Psoas muscle (tissue), 8 donors: ENCODE measurements around the gene MLLT3. TPM values are rescaled to one million over a fixed set of nuclear protein-coding genes. Genes with fewer than 3 reads are reported as not detected.

Experiments used
- ATAC-seq, 4 donors: fragments of 200-7000 bp; cut with Tn5 transposase; one replicate each; pipeline ENCODE4 v1.9.1; 2020; ENCODE audit warnings: moderate library complexity in 3 of 4, mild to moderate bottlenecking in 2 of 4
- DNase-seq, 2 donors: peaks; one replicate each; pipeline ENCODE4 v3.0.0-alpha.2; 2020
- H3K27ac ChIP-seq: fragments of 200-600 bp; one replicate; pipeline ENCODE4 v1.8.0; 2022
- H3K27me3 ChIP-seq, 3 donors: fragments of 200-600 bp in 1 of 3; one replicate each; pipeline versions ENCODE4 v1.6.1 to v1.8.0; 2013 to 2022; ENCODE audit warnings: low read length in 2 of 3, mild to moderate bottlenecking in 2 of 3, moderate library complexity in 1 of 3; ENCODE audit not compliant: insufficient read depth in 3 of 3
- H3K36me3 ChIP-seq, 2 donors: fragments of 200-600 bp in 1 of 2; one replicate each; pipeline versions ENCODE4 v1.6.1 to v1.8.0; 2013 to 2022; ENCODE audit warnings: low read depth in 1 of 2, mild to moderate bottlenecking in 1 of 2, moderate library complexity in 1 of 2; ENCODE audit not compliant: insufficient read depth in 1 of 2
- H3K4me1 ChIP-seq: fragments of 200-600 bp; one replicate; pipeline ENCODE4 v1.8.0; 2022
- H3K4me3 ChIP-seq: fragments of 200-600 bp; one replicate; pipeline ENCODE4 v1.8.0; 2022; ENCODE audit warnings: mild to moderate bottlenecking
- H3K9me3 ChIP-seq: fragments of 200-600 bp; one replicate; pipeline ENCODE4 v1.8.0; 2022
- WGBS, 3 donors: extraction: QIAGEN DNeasy Blood & Tissue Kit; methylation state at CpG; one replicate each; pipeline versions ENCODE4 v1.1.6 to v1.1.7; 2013; 5-methylcytosine and 5-hydroxymethylcytosine counted together
- intact Hi-C, 2 donors: fragments of 100-400 bp; cut with DNase I; formaldehyde crosslinking; loops; one replicate each; pipeline versions ENCODE4 v1.11.0 to v1.14.2; 2022
- polyA plus RNA-seq, 3 donors: library from polyadenylated mRNA; stranded (reverse); fragments of 200-250 nt; gene quantifications; one replicate each; pipeline ENCODE4 v1.2.3, GENCODE V29; 2013
- total RNA-seq, 4 donors: library from RNA; stranded (reverse); fragmentation: NEBNext Ultra II Directional in 2 of 4; extraction: Animal tissue kit (Norgen Biotek cat#: 25700) in 2 of 4; gene quantifications; one replicate each; pipeline versions ENCODE4 v1.2.1 to v1.2.4, GENCODE V29; 2021 to 2023
- TF ChIP-seq, protein P1 (sequence below): fragments of 200-600 bp; IDR thresholded peaks from one replicate; pipeline ENCODE4 v1.8.0; 2022; ENCODE audit warnings: antibody characterized with exemption
- donor health status: healthy with polysubstance abuse.
- donor health status: DM: no; HTN: no; CAD: no; lungs with moderate emphysema.
- donor health status: Bipolar disorder and iron deficiency.
- donor health status: healthy.
- donor health status: DM: yes; HTN: yes; CAD: no.
- donor health status: DM: no; HTN: no; CAD: no.
- donor health status: DM: no; HTN: no; CAD: no.
- donor health status: DM: yes; HTN: yes; CAD: no.

MLLT3 gene
- total and polyA plus RNA-seq, 7 donors = 1.2 to 9.8 (median 3.3) TPM

DNA sequence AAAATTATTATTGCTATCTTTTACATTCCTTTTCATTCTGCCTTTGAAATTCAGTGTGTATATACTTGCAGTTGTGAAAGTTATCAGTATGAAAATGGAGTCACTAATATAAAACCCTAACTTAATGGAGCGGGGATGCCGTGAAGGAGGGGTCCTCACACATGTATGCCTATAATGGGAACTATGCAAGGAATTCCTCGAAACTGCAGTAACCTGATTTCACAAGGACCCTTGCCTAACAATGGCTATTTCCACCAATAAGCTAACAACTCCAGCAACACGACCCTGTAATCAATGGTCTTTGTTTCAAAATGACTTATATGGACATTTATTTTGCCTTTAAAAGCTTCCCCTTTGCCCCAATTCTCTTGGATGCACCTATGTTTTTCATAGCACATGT, 12.6 kb upstream of the MLLT3 start:
- WGBS, 3 donors = 68 to 71% (median 69%) methylated on average over 4 of the region's 4 CpGs
- TF ChIP-seq, protein P1, sequence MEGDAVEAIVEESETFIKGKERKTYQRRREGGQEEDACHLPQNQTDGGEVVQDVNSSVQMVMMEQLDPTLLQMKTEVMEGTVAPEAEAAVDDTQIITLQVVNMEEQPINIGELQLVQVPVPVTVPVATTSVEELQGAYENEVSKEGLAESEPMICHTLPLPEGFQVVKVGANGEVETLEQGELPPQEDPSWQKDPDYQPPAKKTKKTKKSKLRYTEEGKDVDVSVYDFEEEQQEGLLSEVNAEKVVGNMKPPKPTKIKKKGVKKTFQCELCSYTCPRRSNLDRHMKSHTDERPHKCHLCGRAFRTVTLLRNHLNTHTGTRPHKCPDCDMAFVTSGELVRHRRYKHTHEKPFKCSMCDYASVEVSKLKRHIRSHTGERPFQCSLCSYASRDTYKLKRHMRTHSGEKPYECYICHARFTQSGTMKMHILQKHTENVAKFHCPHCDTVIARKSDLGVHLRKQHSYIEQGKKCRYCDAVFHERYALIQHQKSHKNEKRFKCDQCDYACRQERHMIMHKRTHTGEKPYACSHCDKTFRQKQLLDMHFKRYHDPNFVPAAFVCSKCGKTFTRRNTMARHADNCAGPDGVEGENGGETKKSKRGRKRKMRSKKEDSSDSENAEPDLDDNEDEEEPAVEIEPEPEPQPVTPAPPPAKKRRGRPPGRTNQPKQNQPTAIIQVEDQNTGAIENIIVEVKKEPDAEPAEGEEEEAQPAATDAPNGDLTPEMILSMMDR = no peak
- H3K27me3 ChIP-seq = no peaks in the 10 kb centered on the region
- no peak for DNase-seq
- H3K4me3 ChIP-seq = no peak overlapping the region
- H3K36me3 ChIP-seq = no peaks in the 10 kb centered on the region
- no peak overlapping the region for H3K27ac ChIP-seq
- H3K9me3 ChIP-seq = no peaks in the 10 kb centered on the region
- H3K4me1 ChIP-seq = no peaks in the 10 kb centered on the region
- intact Hi-C loops = no loop called here
- ATAC-seq = no peak

DNA sequence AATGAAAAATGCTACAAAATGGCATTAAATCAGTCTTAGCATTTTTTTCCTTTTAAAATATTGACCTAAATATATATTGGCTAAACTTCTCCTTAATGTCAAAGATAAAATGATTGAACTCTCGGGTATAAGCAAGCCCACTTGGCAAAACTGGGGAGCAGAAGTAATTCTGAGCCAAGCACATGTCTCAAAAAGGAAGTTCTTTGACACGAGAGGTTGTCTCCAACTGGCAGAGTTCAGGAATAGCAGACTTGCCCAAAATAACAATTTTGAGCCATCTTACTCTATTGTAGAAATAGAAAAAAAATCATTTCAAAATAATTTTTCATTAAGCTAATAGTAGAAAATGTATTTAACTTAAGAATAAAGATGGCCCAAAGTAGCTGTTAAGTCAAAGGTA, 10.4 kb upstream of the MLLT3 start:
- 59 to 69% (median 59%) methylated on average over 2 of the region's 2 CpGs for WGBS, 3 donors
- TF ChIP-seq, protein P1 = no peak
- intact Hi-C loops = no loop called here
- Histone ChIP-seq H3K4me1 (no peaks in the 10 kb centered on the region), H3K27me3 (no peaks in the 10 kb centered on the region), H3K9me3 (no peaks in the 10 kb centered on the region), H3K27ac (no peak overlapping the region), H3K36me3 (no peaks in the 10 kb centered on the region), H3K4me3 (no peak overlapping the region)
- DNase-seq (no peak), ATAC-seq (no peak)

DNA sequence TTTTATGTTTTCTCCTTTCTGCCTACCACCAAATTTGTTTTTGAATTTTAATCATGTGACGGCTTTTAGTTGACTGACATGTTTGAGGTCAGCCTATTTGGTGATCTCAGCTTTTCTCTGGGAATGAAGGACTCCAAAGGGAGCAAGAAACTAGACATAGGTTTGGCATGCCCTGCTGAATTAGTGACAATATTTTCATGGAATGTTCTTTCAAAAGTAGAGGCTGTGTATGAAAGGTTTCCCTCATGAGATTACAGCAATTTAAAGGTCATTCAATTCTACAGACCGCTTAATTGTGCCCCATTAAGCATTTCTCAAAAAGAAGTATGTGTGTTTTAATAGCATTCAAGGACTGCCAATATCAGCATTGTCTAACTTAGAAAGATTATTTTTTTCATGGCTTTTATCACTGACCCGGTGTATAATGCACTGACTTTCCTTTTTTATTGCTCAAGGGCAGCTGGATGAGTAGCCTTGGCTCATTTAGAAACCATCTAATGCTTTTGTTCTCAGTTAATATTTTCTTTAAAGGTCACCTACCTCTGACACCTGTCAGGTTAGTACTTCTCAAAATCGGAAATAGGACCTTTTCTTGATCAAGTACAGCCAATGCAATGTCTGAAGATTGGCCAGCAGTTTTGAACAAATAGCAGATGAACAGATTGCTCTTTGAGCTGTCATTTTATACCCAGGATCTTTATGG, 8.1 kb upstream of the MLLT3 start:
- Histone ChIP-seq H3K27me3 (no peaks in the 10 kb centered on the region), H3K4me3 (no peak overlapping the region), H3K4me1 (no peaks in the 10 kb centered on the region), H3K27ac (no peak overlapping the region), H3K9me3 (no peaks in the 10 kb centered on the region), H3K36me3 (no peaks in the 10 kb centered on the region)
- ATAC-seq = no peak
- intact Hi-C loops = no loop called here
- TF ChIP-seq, protein P1 = no peak
- 54 to 71% (median 60%) methylated on average over 4 of the region's 4 CpGs for WGBS, 3 donors
- no peak for DNase-seq

DNA sequence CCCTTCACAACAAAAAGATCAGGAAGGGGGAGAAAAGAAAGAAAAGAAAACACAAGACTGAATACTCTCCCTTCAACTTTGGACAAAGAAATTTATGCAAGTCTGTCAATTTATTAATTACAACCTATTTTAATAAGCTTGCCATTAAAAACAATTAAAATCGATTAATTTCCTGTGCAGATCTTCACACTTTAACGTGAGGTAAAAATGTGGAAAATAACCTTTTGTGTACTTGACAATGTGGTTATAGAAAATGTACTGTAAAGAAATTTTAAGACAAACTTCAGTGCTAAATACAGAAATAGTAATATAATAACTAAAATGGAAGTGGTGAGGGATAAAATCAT, 2.7 kb upstream of the MLLT3 start:
- TF ChIP-seq, protein P1 = no peak
- DNase-seq = no peak
- intact Hi-C loops = loop anchor here (5.0 to 10.0 kb wide), 4 partner anchors 270 to 490 kb away; no protein-coding TSS in a partner anchor
- no peak for ATAC-seq
- Histone ChIP-seq H3K36me3 (no peaks in the 10 kb centered on the region), H3K27me3 (no peaks in the 10 kb centered on the region), H3K4me1 (peaks cover 10% of the 10 kb centered on the region), H3K27ac (no peak overlapping the region), H3K4me3 (peak overlapping the region; percentile 71), H3K9me3 (no peaks in the 10 kb centered on the region)
- 31 to 46% (median 43%) methylated on average over 2 of the region's 2 CpGs for WGBS, 3 donors
